Activated CD4-positive, alpha-beta T cell treated with anti-CD3 and anti-CD28 coated beads, Interleukin-10, Interleukin-2, amounts not matched to agents 100 ng/mL and 50 ng/mL, durations not matched to agents 16 hours and 8 hours (primary cell): Measurements from ENCODE around the gene ADAP2.
"Not testable (repeated sequence)": the region's sequence is repeated elsewhere in the genome, so short reads cannot be mapped to it uniquely, and the experiment has no call there.

Experiments used
- DNase-seq: peaks from one replicate; pipeline ENCODE4 v3.0.0-alpha.2; 2020

The ADAP2 gene

DNA sequence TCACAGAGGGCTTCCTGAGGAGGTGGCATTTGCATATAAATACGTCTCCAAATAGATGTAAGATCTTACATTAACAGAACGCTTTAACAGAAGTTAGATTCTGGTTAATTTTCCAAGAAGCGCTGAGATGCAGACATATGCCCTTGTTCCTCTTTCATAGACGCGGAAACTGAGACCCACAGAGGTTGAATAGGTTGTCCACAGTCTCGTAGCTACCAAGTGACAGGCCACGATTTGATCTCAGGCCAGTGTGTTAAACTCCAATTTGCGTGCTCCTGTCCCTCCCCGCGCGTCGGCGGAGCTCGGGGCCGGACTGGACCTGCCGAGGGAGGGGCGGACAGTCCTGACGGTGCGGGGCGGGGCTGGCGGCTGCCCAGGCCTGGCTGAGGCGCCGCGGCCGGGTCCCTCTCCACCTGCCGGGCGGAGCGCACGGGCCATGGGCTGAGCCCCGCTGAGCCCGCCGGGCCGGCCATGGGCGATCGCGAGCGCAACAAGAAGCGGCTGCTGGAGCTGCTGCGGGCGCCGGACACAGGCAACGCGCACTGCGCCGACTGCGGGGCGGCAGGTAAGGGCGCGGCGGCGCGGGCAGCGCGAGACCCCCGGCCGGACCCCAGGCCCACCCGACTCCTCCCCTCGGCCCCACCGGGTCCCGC lies at the start of gene ADAP2:
Gene ADAP2 (plus strand): TSS at position 402 of the 653 bp plus-strand sequence. CDS start 70 bp downstream, at position 472.
- DNase-seq: no peak

DNA sequence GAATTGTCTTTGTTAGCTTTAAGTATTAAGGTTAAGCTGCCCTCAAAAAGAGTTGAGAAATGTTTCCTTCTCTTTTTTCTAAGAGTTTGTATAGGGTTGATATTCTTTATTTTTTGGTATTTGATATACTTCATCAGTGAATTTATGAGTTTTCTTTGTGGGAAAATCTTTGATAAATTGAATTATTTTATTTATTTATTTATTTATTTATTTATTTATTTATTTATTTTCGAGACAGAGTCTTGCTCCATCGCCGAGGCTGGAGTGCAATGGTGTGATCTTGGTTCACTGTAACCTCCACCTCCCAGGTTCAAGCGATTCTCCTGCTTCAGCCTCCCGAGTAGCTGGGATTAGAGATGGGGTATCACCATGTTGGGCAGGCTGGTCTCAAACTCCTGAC lies 35.6 kb upstream of the ADAP2 start:
- no peak for DNase-seq

GRCh38 chr17:30894236-30894635 lies 27.5 kb upstream of the ADAP2 start:
- DNase-seq: no peak

- DNase-seq: no peak
Observed at GRCh38 chr17:30897311-30897710, 24.4 kb upstream of the ADAP2 start.

DNA sequence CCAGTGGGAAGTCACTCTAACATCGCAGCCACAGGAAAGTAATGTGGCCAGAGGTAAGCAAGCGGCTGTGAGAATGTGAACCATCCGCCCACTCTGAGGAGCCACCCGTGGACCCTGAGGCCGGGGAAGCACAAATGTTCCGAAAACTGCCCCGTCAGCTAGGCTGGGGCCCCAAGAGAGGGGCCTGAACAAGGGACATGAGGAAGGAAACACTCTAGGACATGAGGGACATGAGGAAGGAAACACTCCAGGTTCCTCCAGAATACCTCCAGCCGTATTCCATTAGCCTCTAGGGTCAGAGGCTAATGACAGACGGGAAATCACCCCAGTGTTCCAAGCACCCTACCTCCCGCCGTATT lies 16.0 kb upstream of the ADAP2 start:
- DNase-seq: peak; percentile 4

- DNase-seq: peak; percentile 95
Observed at GRCh38 chr17:30906101-30906911, 15.4 kb upstream of the ADAP2 start, which contains the start of gene TEFM. Gene TEFM (minus strand): TSS chr17:30906238. CDS start chr17:30906198, 40 bp downstream.

- no peak for DNase-seq
Observed at GRCh38 chr17:30908717-30909420, 12.9 kb upstream of the ADAP2 start.

DNA sequence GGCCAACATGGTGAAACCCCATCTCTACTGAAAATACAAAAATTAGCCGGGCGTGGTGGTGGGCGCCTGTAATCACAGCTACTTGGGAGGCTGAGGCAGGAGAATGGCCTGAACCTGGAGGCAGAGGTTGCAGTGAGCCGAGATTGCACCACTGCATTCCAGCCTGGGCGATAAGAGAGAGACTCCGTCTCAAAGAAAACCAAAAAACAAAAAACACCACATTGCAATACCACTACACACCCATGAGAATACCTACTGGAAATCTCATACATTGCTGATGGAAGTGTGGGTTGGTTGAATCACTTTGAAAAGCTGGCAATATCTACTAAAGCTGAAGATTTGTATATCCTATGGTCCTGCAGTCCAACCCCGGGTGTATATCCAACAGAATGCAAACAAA lies 11.6 kb upstream of the ADAP2 start:
- DNase-seq: not testable (repeated sequence)

DNA sequence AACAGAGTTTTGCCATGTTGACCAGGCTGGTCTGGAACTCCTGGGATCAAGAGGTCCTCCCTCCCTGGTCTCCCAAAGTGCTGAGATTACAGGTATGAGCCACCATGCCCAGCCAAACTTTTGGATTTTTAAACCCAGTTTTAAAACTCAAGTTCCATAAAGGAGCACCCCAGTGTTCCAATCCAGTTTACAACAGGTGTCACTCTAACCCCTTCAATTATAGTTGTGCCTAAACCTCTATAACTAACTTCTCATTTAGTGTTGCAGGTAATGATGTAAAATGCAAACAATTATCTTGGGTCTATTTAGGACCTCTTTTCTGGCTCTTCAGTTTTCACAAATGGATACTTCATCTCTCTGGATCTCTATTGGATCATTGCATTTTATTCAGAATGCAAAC lies 7.8 kb upstream of the ADAP2 start:
- no peak for DNase-seq

DNA sequence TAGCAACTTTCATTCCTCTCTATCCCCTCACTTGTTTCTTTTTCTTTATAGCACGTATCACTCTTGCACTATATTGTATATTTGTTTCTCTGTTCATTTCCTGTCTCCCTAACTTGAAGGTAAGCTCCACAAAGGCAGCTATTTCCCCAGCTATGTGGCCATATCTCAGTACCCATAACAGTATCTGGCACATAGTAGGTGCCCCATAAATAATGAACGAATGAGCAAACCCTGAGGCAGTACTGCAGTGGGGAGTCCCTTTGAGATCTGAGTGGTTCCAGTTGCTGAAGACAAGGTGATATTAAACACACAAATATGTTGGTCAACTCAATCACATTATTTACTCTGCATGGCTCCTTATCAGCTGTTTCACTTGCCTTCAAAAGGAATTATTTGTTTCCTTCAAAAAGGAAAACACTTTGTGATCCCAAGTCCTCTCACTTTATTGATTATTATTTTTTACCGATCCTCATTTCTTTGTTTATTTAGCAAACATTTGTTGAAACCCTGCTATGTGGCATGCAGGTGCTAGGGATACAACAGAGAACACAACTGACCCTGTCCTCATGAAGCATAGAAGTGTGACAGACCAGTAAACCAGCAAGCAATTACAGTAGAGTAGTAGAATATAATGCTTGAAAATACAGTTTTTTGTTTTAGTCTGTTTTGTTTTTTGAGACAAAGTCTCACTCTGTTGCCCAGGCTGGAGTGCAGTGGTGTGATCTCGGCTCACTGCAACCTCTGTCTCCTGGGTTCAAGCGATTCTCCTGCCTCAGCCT lies 5.7 kb upstream of the ADAP2 start:
- no peak for DNase-seq

DNA sequence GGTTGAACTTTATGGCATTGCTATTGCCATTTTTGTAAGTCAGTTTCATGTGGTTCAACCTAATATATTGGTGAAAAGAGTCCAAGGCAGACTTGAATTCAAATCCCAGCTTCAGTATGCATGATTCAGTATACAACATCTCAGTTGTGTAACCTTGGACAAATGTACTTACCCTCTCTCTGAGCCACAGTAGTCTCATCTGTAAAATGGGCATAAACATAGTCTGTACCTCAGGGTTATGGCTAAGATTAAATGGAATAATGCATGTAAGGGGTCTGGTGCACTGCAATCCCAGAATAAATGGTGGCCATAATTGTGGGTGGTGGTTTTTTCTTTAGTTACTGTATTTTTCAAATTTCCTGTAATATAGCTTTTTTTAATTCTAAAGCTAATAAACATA lies 4.7 kb upstream of the ADAP2 start:
- no peak for DNase-seq

GRCh38 chr17:30920282-30920681 lies 1.5 kb upstream of the ADAP2 start:
- no peak for DNase-seq

- no peak for DNase-seq
Observed at GRCh38 chr17:30920683-30921543, 832 bp upstream of the ADAP2 start.

DNA sequence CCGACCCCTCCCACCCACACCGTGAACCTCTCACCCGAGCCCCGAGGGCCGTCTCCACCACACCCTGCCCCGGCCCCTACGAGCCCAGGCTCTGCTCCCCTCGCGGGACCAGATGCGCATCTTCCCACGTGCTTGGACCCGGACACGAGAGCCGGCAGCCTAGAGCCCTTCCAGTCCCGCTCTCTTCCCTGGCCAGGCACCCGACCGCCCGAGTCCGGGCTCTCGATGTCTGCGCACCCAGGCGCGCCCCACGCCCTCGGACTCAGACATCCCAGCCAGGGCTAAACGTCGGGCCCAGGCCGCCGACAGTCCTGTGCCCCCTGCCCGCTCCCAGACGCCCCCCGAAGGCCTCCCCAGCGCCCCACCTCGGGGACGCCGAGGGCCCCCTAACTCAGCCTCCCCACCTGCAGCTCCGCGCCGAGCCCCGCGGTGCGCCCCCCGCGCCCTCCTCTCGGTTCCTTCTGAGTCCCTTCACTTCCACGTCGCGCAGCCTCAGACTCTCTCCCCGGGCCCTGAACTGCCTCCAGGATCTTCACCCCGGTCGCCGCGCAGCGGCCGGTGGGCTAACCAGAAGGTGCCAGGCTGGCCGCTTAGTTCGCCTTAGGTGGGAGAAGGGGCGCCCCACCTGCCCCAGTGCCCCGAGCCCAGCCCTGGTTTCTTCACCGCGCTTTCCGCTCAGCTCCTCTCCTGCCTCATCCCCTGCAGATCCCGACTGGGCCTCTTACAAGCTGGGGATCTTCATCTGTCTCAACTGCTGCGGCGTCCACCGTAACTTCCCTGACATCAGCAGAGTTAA lies 688 bp downstream of the ADAP2 start:
- no peak for DNase-seq

- DNase-seq: no peak
Observed at GRCh38 chr17:30924341-30924740, 2.6 kb downstream of the ADAP2 start.

- no peak for DNase-seq
Observed at GRCh38 chr17:30926516-30926915, 4.8 kb downstream of the ADAP2 start.

DNA sequence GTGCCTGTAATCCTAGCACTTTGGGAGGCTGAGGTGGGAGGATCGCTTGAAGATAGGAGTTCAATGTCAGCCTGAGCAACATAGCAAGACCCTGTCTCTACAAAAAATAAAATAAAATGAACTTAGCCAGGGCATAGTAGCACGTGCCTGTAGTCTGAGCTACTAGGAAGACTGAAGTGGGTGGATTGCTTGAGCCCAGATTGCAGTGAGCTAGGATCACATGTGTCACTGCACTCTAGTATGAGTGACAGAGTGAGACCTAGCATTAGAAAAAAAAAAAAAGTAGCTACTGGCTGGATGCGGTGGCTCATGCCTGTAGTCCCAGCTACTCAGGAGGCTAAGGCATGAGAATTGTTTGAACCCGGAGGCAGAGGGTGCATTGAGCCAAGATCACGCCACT lies 6.0 kb downstream of the ADAP2 start:
- DNase-seq: no peak

GRCh38 chr17:30928584-30928983 lies 6.8 kb downstream of the ADAP2 start:
- no peak for DNase-seq

GRCh38 chr17:30929081-30929633 lies 7.4 kb downstream of the ADAP2 start:
- no peak for DNase-seq

GRCh38 chr17:30929861-30930260 lies 8.1 kb downstream of the ADAP2 start:
- not testable (repeated sequence) for DNase-seq

- DNase-seq: no peak
Observed at GRCh38 chr17:30930495-30930894, 8.8 kb downstream of the ADAP2 start.
